Loucy (cell line): ENCODE results near the gene CHRM1.

ENCODE experiments used
- EZH2phosphoT487 ChIP-seq: fragments of 200-600 bp; IDR thresholded peaks from 2 replicates; pipeline ENCODE4 v1.6.1; 2018; ENCODE audit warnings: antibody characterized with exemption, mild to moderate bottlenecking, moderate library complexity, borderline replicate concordance
- TF ChIP-seq, protein P1 (sequence below): fragments of 200-600 bp; sonication (generic); conservative IDR thresholded peaks from 2 replicates; pipeline ENCODE4 v1.5.1; 2014; ENCODE audit warnings: mild to moderate bottlenecking, antibody characterized with exemption, low read length

DNA sequence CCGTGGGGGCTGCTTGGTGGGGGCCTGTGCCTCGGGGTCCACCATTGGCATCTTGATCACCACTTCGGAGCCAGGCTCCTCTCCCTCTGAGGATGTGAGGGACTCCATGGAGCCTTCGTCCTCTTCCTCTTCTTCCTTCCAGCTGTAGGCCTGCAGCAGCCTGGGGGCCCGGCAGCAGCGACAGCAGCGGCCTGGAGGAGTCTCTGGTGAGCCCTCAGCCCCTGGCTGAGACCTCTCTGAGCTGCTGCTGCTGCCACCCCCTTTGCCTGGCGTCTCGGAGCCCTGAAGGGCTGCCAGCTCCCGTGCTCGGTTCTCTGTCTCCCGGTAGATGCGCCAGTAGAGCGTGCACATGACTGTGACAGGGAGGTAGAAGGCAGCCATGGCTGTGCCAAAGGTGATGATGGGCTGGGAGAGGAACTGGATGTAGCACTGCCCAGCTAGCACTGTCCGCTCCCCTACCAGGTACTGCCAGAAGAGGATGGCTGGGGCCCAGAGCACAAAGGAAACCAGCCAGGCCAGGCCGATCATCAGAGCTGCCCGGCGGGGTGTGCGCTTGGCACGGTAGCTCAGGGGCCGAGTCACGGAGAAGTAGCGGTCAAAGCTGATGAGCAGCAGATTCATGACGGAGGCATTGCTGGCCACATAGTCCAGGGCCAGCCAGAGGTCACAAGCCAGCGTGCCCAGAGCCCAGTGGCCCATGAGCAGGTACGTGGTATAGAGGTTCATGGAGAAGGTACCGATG, 10.9 kb downstream of the CHRM1 start:
- TF ChIP-seq, protein P1, sequence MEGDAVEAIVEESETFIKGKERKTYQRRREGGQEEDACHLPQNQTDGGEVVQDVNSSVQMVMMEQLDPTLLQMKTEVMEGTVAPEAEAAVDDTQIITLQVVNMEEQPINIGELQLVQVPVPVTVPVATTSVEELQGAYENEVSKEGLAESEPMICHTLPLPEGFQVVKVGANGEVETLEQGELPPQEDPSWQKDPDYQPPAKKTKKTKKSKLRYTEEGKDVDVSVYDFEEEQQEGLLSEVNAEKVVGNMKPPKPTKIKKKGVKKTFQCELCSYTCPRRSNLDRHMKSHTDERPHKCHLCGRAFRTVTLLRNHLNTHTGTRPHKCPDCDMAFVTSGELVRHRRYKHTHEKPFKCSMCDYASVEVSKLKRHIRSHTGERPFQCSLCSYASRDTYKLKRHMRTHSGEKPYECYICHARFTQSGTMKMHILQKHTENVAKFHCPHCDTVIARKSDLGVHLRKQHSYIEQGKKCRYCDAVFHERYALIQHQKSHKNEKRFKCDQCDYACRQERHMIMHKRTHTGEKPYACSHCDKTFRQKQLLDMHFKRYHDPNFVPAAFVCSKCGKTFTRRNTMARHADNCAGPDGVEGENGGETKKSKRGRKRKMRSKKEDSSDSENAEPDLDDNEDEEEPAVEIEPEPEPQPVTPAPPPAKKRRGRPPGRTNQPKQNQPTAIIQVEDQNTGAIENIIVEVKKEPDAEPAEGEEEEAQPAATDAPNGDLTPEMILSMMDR: no peak
- TF ChIP-seq EZH2phosphoT487: no peak
